H1 (cell line): Measurements from ENCODE around the gene CCDC138. TPM values are rescaled to one million over a fixed set of nuclear protein-coding genes. Genes with fewer than 3 reads are reported as not detected.

Source experiments
- polyA plus RNA-seq, 7 experiments: library from polyadenylated mRNA; depleted of rRNA in 3 of 7; stranded (reverse) in 5 of 7; unstranded in 2 of 7; fragments of >200 nt in 5 of 7; fragments of 200-250 nt in 2 of 7; gene quantifications; 1 replicate in 5 of 7; 2 replicates in 1 of 7; 4 replicates in 1 of 7; pipeline versions ENCODE4 v1.2.1 to v1.2.3, GENCODE V29; 2011 to 2013; ENCODE audit warnings: missing spikeins in 2 of 7, mixed read lengths in 2 of 7
- total RNA-seq: library from RNA; stranded (reverse); fragmentation: NEBNext Ultra II Directional; extraction: Animal tissue kit (Norgen Biotek cat#: 25700); gene quantifications from 2 replicates; pipeline ENCODE4 v1.2.1, GENCODE V29; 2021
- TF ChIP-seq, protein P1 (sequence below): fragments of 300-600 bp; sonication (generic); IDR thresholded peaks from 2 replicates; pipeline ENCODE4 v1.7.1; 2012; ENCODE audit warnings: low read length, moderate library complexity, mild to moderate bottlenecking, inconsistent platforms; ENCODE audit not compliant: insufficient replicate concordance

The CCDC138 gene
- total and polyA plus RNA-seq, 2 of the 8 experiments (the other 6 are each of a cell fraction or from before 2014, with no cell fraction given) = 8.3 to 29.8 TPM

DNA sequence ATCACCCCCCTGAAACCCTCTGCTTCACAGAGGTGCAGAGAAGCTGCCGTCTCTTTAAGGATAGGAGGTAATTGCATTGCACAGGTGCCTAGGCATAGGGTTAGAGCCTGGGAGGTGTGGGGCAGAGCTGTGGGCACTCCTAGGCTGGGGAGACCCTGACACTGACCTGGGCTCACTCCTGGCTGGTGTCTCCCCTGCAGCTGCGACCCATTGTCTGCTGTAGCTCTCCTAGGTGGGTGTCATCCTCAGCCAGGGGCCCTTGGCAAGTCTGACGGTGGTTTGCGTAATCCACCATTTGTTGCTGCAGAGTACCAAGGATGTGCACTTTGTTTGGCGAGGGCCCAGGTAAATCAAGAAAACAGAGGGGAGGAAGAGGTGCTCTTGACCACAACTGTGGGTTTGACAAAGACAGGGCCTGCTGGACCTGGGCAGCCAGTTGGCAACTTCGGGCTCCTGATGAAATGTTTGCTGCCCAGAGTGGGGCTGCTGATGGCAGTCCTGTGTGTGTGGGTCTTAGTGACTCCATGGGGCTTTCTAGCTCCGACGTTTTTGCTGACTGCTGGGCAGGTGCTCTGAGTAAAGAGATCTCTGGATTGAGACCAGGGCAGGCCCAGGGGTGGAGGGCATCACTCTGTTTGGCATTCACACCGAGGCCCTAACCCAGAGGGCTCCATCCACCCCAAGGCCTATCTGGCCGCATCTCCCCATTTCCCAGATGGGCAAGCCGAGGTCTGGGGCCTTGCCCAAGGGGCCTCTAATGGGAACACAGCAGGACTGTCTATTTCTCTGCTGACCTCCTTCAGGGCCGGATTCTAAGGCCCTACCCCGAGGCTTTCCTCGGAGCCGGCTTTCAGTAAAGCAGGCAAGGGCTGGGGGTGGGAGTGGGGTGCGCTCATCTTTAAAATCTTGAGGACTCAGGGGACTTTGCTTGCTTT is 134.8 kb downstream of the CCDC138 start (continued):
- TF ChIP-seq, protein P1, sequence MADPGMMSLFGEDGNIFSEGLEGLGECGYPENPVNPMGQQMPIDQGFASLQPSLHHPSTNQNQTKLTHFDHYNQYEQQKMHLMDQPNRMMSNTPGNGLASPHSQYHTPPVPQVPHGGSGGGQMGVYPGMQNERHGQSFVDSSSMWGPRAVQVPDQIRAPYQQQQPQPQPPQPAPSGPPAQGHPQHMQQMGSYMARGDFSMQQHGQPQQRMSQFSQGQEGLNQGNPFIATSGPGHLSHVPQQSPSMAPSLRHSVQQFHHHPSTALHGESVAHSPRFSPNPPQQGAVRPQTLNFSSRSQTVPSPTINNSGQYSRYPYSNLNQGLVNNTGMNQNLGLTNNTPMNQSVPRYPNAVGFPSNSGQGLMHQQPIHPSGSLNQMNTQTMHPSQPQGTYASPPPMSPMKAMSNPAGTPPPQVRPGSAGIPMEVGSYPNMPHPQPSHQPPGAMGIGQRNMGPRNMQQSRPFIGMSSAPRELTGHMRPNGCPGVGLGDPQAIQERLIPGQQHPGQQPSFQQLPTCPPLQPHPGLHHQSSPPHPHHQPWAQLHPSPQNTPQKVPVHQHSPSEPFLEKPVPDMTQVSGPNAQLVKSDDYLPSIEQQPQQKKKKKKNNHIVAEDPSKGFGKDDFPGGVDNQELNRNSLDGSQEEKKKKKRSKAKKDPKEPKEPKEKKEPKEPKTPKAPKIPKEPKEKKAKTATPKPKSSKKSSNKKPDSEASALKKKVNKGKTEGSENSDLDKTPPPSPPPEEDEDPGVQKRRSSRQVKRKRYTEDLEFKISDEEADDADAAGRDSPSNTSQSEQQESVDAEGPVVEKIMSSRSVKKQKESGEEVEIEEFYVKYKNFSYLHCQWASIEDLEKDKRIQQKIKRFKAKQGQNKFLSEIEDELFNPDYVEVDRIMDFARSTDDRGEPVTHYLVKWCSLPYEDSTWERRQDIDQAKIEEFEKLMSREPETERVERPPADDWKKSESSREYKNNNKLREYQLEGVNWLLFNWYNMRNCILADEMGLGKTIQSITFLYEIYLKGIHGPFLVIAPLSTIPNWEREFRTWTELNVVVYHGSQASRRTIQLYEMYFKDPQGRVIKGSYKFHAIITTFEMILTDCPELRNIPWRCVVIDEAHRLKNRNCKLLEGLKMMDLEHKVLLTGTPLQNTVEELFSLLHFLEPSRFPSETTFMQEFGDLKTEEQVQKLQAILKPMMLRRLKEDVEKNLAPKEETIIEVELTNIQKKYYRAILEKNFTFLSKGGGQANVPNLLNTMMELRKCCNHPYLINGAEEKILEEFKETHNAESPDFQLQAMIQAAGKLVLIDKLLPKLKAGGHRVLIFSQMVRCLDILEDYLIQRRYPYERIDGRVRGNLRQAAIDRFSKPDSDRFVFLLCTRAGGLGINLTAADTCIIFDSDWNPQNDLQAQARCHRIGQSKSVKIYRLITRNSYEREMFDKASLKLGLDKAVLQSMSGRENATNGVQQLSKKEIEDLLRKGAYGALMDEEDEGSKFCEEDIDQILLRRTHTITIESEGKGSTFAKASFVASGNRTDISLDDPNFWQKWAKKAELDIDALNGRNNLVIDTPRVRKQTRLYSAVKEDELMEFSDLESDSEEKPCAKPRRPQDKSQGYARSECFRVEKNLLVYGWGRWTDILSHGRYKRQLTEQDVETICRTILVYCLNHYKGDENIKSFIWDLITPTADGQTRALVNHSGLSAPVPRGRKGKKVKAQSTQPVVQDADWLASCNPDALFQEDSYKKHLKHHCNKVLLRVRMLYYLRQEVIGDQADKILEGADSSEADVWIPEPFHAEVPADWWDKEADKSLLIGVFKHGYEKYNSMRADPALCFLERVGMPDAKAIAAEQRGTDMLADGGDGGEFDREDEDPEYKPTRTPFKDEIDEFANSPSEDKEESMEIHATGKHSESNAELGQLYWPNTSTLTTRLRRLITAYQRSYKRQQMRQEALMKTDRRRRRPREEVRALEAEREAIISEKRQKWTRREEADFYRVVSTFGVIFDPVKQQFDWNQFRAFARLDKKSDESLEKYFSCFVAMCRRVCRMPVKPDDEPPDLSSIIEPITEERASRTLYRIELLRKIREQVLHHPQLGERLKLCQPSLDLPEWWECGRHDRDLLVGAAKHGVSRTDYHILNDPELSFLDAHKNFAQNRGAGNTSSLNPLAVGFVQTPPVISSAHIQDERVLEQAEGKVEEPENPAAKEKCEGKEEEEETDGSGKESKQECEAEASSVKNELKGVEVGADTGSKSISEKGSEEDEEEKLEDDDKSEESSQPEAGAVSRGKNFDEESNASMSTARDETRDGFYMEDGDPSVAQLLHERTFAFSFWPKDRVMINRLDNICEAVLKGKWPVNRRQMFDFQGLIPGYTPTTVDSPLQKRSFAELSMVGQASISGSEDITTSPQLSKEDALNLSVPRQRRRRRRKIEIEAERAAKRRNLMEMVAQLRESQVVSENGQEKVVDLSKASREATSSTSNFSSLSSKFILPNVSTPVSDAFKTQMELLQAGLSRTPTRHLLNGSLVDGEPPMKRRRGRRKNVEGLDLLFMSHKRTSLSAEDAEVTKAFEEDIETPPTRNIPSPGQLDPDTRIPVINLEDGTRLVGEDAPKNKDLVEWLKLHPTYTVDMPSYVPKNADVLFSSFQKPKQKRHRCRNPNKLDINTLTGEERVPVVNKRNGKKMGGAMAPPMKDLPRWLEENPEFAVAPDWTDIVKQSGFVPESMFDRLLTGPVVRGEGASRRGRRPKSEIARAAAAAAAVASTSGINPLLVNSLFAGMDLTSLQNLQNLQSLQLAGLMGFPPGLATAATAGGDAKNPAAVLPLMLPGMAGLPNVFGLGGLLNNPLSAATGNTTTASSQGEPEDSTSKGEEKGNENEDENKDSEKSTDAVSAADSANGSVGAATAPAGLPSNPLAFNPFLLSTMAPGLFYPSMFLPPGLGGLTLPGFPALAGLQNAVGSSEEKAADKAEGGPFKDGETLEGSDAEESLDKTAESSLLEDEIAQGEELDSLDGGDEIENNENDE = no peak
